Ammon's horn (tissue), 1 donor: ENCODE data around the gene NRIP1.
A peak's percentile ranks its signal among the peaks of the same experiment; 100 is the strongest.

Experiments
- DNase-seq: peaks from one replicate; pipeline ENCODE4 v3.0.0-alpha.2; 2016; ENCODE audit warnings: low spot score

NRIP1 gene

GRCh38 chr21:15065392-15066122 lies 757 bp upstream of the NRIP1 start:
- DNase-seq, result peak; percentile 87

DNA sequence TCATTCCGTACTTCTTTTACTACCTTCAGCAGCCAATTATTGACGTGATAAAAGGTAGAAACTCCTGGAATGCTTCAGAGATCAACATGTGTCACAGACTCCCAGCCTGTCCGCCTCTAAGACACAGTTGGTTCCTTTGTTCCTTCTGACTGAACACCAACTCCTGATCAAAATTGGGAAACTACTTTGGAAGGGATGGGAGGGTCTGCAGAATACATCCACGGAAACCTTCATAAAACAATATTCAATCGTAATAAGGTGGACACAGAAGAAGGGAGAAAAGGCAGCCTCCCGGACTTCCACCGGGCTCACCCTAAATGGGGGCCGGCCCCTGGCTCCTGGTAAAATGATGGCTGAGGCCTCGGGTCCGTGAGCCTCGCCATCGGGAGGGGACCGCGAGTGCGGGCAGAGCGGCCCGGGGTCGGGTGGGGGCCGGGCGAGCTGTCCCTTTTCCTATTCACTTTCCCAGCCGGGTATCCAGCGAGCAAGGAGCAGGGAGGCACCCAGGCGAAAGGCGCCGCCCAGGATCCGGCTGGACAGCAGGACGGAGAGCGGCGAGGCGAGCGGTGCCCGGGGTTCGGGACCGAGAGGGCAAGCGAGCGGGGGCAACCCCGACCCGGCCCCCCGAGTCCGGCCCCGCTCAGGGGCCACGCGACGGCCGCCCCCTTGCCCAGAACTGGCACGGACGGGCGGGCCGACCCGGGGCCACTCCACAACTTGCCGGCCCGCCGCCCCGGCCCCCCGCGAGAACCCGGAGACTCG lies 805 bp downstream of the NRIP1 start:
- peak; percentile 32 for DNase-seq

- no peak for DNase-seq
Measured at GRCh38 chr21:15063081-15063813, 1.6 kb downstream of the NRIP1 start.

DNA sequence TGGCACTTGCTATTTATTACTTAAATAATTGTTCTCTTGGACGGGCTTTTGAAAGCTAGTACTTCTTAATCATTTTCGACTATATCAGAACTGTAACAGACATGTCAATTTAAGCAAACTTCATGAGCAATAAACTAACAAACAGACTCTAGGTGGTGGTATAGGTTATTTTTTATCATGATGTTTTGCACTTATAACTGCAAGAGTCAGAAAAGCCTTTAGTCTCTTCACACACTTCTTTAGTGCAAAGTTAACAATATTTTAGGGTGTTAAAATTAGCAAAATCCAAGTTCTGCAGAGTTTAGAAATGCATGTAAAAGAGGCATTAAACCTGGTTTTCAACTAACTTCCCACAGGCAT lies 2.2 kb downstream of the NRIP1 start:
- no peak for DNase-seq

GRCh38 chr21:15061747-15062605 lies 2.8 kb downstream of the NRIP1 start:
- no peak for DNase-seq

DNA sequence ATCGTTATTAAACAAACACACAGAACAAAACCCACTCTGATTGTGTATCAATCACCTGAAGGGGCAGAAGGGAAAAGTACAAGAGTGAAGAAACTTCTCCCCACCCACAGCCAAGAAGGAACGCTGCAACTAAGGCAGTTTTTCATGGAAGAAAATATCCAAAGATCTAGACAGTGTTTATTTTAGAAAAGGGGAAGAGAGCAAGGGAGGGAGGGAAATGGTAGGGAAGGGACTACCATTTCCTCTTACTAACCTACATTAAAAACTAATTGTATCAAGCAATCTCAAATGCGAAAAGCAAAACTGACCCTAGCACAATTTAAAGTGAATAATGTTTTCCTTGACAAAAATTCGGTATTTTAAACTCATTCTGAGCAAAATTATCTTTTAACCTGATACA lies 3.5 kb downstream of the NRIP1 start:
- DNase-seq, result no peak

GRCh38 chr21:15060543-15061175 lies 4.1 kb downstream of the NRIP1 start:
- no peak for DNase-seq

DNA sequence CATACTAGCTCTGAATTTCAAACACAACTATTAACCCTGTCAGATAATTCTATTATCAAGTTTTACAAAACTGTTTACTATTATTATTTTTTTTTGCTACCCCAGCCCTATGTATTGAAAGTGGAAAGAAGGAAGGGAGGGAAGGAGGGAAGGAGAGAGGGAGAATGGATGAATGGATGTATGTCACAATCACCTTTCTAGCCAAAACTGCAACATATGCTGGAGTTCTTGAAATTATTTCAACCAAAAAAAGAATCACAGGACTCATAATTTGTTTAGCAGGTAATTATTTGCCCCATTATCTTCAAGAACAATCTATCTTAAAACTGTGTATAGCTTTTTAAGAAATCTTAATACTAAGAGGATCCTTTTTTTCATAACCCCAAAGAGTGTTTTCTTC lies 5.4 kb downstream of the NRIP1 start:
- DNase-seq, result no peak

GRCh38 chr21:15058854-15059263 lies 5.9 kb downstream of the NRIP1 start:
- DNase-seq, result no peak

GRCh38 chr21:15057285-15057684 lies 7.5 kb downstream of the NRIP1 start:
- DNase-seq, result no peak

GRCh38 chr21:15054606-15055239 lies 10.1 kb downstream of the NRIP1 start:
- no peak for DNase-seq

- no peak for DNase-seq
Measured at GRCh38 chr21:15054089-15054488, 10.7 kb downstream of the NRIP1 start.

DNA sequence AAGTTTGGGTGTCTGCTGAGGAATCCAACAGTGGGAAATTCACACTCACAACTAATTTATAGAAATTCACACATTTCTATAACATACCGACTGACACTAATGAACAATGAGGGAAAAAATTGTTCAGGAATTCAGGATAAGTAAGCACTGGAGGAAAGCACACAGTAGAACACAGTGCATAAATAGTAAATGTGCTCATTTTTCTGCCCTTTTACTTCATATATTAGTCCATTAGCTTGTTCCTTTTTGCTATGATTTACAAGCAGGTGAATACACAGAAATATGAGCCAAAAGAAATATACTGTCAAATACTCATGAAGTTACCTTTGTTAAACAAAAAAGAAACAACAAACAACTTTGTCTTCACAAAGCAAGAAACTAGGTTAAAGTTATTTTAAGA lies 11.3 kb downstream of the NRIP1 start:
- no peak for DNase-seq

DNA sequence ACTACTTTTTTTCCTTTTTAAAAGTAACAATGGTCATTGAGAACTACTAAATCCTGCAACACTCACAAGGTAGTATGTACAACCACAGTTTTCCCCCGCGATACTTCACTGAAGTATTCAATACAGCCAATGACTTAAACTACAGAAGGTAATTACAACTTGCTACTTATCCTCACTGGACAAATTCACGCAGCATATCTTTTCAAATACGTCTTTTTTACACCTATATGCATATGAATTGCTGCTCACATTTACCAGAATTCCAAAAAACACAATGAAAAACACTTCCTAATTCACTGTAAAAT lies 12.4 kb downstream of the NRIP1 start:
- DNase-seq, result no peak

DNA sequence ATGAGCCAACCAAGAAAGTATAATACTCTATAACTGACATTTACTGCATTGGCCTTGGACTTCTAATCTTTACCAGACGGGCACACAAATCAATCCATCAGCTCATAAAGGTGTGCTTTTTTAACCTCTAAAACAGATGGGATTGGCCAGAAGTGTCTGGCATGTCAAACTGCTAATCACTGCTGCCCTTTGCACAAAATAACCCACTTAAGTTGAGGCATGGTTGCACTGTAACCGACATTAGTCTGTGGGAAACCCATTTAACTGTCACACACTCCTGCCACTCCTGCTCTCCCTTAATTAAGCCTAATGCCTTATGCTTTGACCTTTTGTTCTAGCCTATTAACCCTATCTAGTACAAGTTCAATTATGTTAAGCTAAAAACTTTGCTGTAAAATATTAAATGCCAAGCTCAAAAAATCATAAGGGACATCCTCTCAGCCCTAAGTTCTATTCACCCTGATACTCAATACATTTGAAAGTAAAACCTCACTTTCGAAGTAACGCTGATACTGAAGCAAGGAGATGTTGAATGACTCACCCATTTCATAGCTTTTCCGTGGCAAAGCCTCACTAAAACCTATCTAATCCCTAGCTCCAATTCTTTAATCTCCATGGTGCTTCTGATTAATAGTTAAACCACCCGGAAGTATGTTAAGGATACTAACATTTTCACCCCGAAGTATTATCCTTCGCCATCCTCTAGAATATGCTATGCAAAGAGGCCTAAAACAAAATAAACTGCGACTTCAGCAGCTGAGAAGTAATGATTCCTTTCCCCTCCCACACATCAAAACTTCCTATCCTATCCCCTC lies 12.9 kb downstream of the NRIP1 start:
- no peak for DNase-seq

DNA sequence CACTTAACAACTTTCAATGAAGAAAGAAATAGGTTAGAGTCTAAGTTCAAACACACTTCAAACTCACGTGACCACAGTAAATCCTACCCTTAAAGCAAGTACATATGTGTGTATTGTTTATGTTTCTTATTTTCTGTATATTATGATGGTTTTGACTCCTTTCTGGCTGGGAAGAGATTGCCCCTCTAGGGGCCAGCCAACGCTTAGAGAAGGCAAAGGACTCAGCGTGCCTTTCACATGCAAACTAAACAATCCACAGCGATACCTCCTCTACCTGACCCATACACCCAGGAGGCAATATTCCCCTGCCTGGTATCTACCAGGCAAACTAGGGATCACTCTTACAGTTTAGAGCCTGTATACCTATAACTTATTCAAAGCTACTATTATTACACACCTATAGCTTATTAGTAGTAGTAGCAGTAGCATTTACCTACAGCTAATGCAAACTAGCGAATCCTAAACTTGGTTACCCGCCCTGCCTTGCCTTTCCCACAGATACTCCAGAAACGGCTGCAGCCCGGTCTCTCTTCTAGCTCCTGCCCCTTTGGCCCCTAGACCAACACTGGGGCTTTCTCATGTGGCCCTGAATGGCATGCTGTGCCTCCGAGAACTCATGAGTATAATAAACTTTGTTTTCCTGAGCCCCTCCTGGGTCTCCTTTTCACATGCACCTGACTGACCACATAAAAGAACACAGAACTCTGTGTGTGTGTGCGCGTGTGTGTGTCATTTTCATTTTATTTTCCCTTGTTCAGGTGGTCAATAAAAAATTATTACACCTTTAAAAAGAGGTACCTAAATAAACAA lies 14.0 kb downstream of the NRIP1 start:
- DNase-seq, result no peak

GRCh38 chr21:15045017-15045416 lies 19.8 kb downstream of the NRIP1 start:
- no peak for DNase-seq

DNA sequence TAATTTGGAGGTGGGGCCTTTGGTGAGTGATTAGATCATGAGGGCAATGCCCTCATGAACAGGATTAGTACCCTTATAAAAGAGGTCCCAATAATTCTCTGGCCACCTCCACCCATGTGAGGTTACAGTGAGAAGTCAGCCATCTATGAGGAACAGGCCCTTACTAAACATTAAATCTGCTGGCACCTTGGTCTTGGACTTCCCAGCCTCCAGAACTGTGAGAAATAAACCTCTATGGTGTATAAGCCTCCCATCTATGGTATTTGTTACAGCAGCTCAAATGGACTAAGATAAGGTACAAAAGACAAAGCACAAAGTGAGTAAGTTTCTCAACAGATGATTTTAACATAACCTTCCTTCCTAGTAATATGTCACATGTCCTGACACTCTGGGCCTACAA lies 22.3 kb downstream of the NRIP1 start:
- no peak for DNase-seq

GRCh38 chr21:15039607-15040299 lies 25.0 kb downstream of the NRIP1 start:
- no peak for DNase-seq
